Renal cortical epithelial cell (primary cell): ENCODE measurements around the gene TCEANC. TPM values are rescaled to one million over a fixed set of nuclear protein-coding genes. Genes with fewer than 3 reads are reported as not detected.
"Not testable (repeated sequence)": the region's sequence is repeated elsewhere in the genome, so short reads cannot be mapped to it uniquely, and the experiment has no call there.

ENCODE experiments used
- DNase-seq: peaks from one replicate; pipeline ENCODE4 v3.0.0-alpha.2; 2011; ENCODE audit warnings: low read depth
- total RNA-seq: library from RNA; depleted of rRNA; stranded (reverse); fragments of >200 nt; gene quantifications from 2 replicates; pipeline ENCODE4 v1.2.3, GENCODE V29; 2014

The TCEANC gene
- total RNA-seq, 1 donor from 2014 or later, result 2.5 TPM

- DNase-seq, result no peak
These were observed 2.7 kb downstream of the TCEANC start for GRCh38 chrX:13655674-13656073.

- peak; percentile 57 for DNase-seq
These were observed 5.7 kb downstream of the TCEANC start for GRCh38 chrX:13658602-13659001.

- DNase-seq, result peak; percentile 44
These were observed 6.1 kb downstream of the TCEANC start for GRCh38 chrX:13659063-13659462.

- DNase-seq, result no peak
These were observed 8.9 kb downstream of the TCEANC start for GRCh38 chrX:13661735-13662288.

GRCh38 chrX:13662355-13662791 lies 9.4 kb downstream of the TCEANC start:
- peak; percentile 23 for DNase-seq

GRCh38 chrX:13664020-13664419 lies 11.1 kb downstream of the TCEANC start:
- DNase-seq, result no peak

- DNase-seq, result no peak
These were observed 13.9 kb downstream of the TCEANC start for GRCh38 chrX:13666836-13667235.

GRCh38 chrX:13667919-13668318 lies 15.0 kb downstream of the TCEANC start:
- no peak for DNase-seq

GRCh38 chrX:13669246-13669737 lies 16.4 kb downstream of the TCEANC start:
- DNase-seq, result peak; percentile 97

GRCh38 chrX:13669755-13670154 lies 16.8 kb downstream of the TCEANC start:
- DNase-seq, result not testable (repeated sequence)

GRCh38 chrX:13670197-13670596 lies 17.3 kb downstream of the TCEANC start:
- DNase-seq, result no peak

- DNase-seq, result no peak
These were observed 20.1 kb downstream of the TCEANC start for GRCh38 chrX:13673016-13673415.

GRCh38 chrX:13676885-13677284 lies 23.9 kb downstream of the TCEANC start:
- no peak for DNase-seq

GRCh38 chrX:13679700-13680099 lies 26.8 kb downstream of the TCEANC start:
- DNase-seq, result not testable (repeated sequence)

- no peak for DNase-seq
These were observed 28.7 kb downstream of the TCEANC start for GRCh38 chrX:13681595-13681994.

- no peak for DNase-seq
These were observed 31.4 kb downstream of the TCEANC start for GRCh38 chrX:13684361-13684760.

- peak; percentile 83 for DNase-seq
These were observed 32.3 kb downstream of the TCEANC start for GRCh38 chrX:13685126-13685763.

- no peak for DNase-seq
These were observed 34.3 kb downstream of the TCEANC start for GRCh38 chrX:13687203-13687602.

- no peak for DNase-seq
These were observed 35.5 kb downstream of the TCEANC start for GRCh38 chrX:13688384-13688957.

- DNase-seq, result no peak
These were observed 36.2 kb downstream of the TCEANC start, which contains the start of gene RAB9A for GRCh38 chrX:13688958-13689740. Gene RAB9A (plus strand): TSS chrX:13689128. CDS start chrX:13708747, 19,619 bp downstream.

GRCh38 chrX:13689741-13690211 lies 36.8 kb downstream of the TCEANC start:
- no peak for DNase-seq

- DNase-seq, result no peak
These were observed 37.9 kb downstream of the TCEANC start for GRCh38 chrX:13690836-13691235.
